H1 (cell line): ENCODE data around the gene SPINK4. TPM values are rescaled to one million over a fixed set of nuclear protein-coding genes. Genes with fewer than 3 reads are reported as not detected.

Experiments
- CTCF ChIA-PET: fragments of 300-600 bp; sonication (Branson Sonifier 250); formaldehyde crosslinking; loops from one replicate; lab custom pipeline; 2021; ENCODE audit not compliant: partially characterized antibody; lab: Charles Lee
- POLR2A ChIA-PET: fragments of 300-600 bp; sonication (Branson Sonifier 250); formaldehyde crosslinking; loops from one replicate; lab custom pipeline; 2021; ENCODE audit warnings: inconsistent platforms; ENCODE audit not compliant: partially characterized antibody; lab: Charles Lee
- DNase-seq, 2 experiments: peaks; one replicate each; pipeline versions ENCODE4 v3.0.0 to v3.0.0-alpha.2; 2010 to 2022; ENCODE audit warnings: low spot score in 2 of 2, low read depth in 1 of 2, mixed read lengths in 1 of 2
- FAIRE-seq: peaks from 2 replicates; lab custom pipeline; 2011; peaks lifted over from hg19 to GRCh38; lab: Jason Lieb, UNC
- H2AFZ ChIP-seq: 2 replicates; pipeline ENCODE4 v1.8.1; 2012; ENCODE audit warnings: low read length, inconsistent platforms
- H2AK5ac ChIP-seq: 2 replicates; pipeline ENCODE4 v1.6.1; 2013; ENCODE audit warnings: low read depth, low read length
- H2BK120ac ChIP-seq: replicated peaks from 2 replicates; pipeline ENCODE3; 2013; ENCODE audit warnings: low read depth, low read length, inconsistent platforms
- H2BK12ac ChIP-seq: 2 replicates; pipeline ENCODE4 v1.6.1; 2013; ENCODE audit warnings: low read depth, low read length
- H2BK15ac ChIP-seq: 2 replicates; pipeline ENCODE4 v1.6.1; 2013; ENCODE audit warnings: low read length
- H2BK20ac ChIP-seq: 2 replicates; pipeline ENCODE4 v1.6.1; 2013; ENCODE audit warnings: low read length
- H2BK5ac ChIP-seq: 2 replicates; pipeline ENCODE4 v1.6.1; 2013; ENCODE audit warnings: low read depth, low read length
- H3K14ac ChIP-seq: 2 replicates; pipeline ENCODE4 v1.6.1; 2013; ENCODE audit warnings: inconsistent platforms; ENCODE audit not compliant: insufficient read length
- H3K18ac ChIP-seq: 2 replicates; pipeline ENCODE4 v1.6.1; 2013; ENCODE audit warnings: low read length; ENCODE audit errors: extremely low read depth
- H3K23ac ChIP-seq: 2 replicates; pipeline ENCODE4 v1.6.1; 2013; ENCODE audit warnings: inconsistent platforms; ENCODE audit not compliant: insufficient read length
- H3K23me2 ChIP-seq: 2 replicates; pipeline ENCODE4 v1.6.1; 2013; ENCODE audit warnings: low read depth, low read length
- H3K27ac ChIP-seq: 2 replicates; pipeline ENCODE4 v1.6.1; 2011; ENCODE audit warnings: low read depth, low read length, inconsistent platforms
- H3K27me3 ChIP-seq, 4 experiments: replicated peaks in 1 of 4; 1 replicate in 1 of 4; 2 replicates in 3 of 4; pipeline versions ENCODE4 v1.6.1 to v1.8.1; 2011 to 2013; ENCODE audit warnings: low read length in 3 of 4, mild to moderate bottlenecking in 3 of 4, inconsistent platforms in 2 of 4, mixed read lengths in 2 of 4, moderate library complexity in 1 of 4; ENCODE audit not compliant: control insufficient read depth in 3 of 4, insufficient read depth in 3 of 4; ENCODE audit errors: extremely low read depth in 1 of 4
- H3K36me3 ChIP-seq, 4 experiments: 2 replicates each; pipeline versions ENCODE4 v1.6.1 to v1.8.1; 2011 to 2013; ENCODE audit warnings: mild to moderate bottlenecking in 4 of 4, low read length in 3 of 4, moderate library complexity in 2 of 4, control low read depth in 1 of 4, inconsistent platforms in 1 of 4; ENCODE audit not compliant: insufficient read depth in 4 of 4, control insufficient read depth in 2 of 4
- H3K4ac ChIP-seq: replicated peaks from 2 replicates; pipeline ENCODE3; 2013; ENCODE audit warnings: low read length, low read depth, mixed read lengths, inconsistent platforms; ENCODE audit not compliant: insufficient read length
- H3K4me1 ChIP-seq, 4 experiments: replicated peaks in 1 of 4; 1 replicate in 1 of 4; 2 replicates in 3 of 4; pipeline versions ENCODE4 v1.6.1 to v1.8.1; 2011 to 2013; ENCODE audit warnings: low read length in 3 of 4, inconsistent platforms in 2 of 4, mixed read lengths in 1 of 4; ENCODE audit not compliant: insufficient read depth in 4 of 4, control insufficient read depth in 3 of 4
- H3K4me2 ChIP-seq, 2 experiments: 2 replicates each; pipeline versions ENCODE4 v1.6.1 to v1.8.1; 2011 to 2013; ENCODE audit warnings: low read depth in 2 of 2, low read length in 2 of 2, control low read depth in 1 of 2, inconsistent platforms in 1 of 2, mild to moderate bottlenecking in 1 of 2; ENCODE audit not compliant: insufficient read depth in 1 of 2
- H3K4me3 ChIP-seq, 4 experiments: fragments of 200-600, 300-600 bp in 1 of 4; sonication (generic), shearing (Covaris generic), sonication (Bioruptor Twin) in 1 of 4; 2 replicates each; pipeline versions ENCODE4 v1.5.1 to v1.8.1; 2011 to 2016; ENCODE audit warnings: low read length in 4 of 4, low read depth in 3 of 4, control low read depth in 2 of 4, inconsistent platforms in 2 of 4, mild to moderate bottlenecking in 2 of 4, mixed read lengths in 1 of 4, moderate library complexity in 1 of 4; ENCODE audit not compliant: insufficient read depth in 2 of 4; ENCODE audit errors: extremely low read depth in 1 of 4
- H3K56ac ChIP-seq: replicated peaks from 2 replicates; pipeline ENCODE3; 2013; ENCODE audit warnings: low read depth, mild to moderate bottlenecking, mixed read lengths, low read length, inconsistent platforms; ENCODE audit not compliant: insufficient read length
- H3K79me1 ChIP-seq: 2 replicates; pipeline ENCODE4 v1.6.1; 2013; ENCODE audit warnings: low read depth, low read length, control low read depth
- H3K79me2 ChIP-seq, 2 experiments: 2 replicates each; pipeline versions ENCODE4 v1.6.1 to v1.8.1; 2012 to 2013; ENCODE audit warnings: low read length in 2 of 2, mild to moderate bottlenecking in 2 of 2, inconsistent platforms in 1 of 2; ENCODE audit not compliant: insufficient read depth in 2 of 2, control insufficient read depth in 1 of 2
- H3K9ac ChIP-seq, 4 experiments: replicated peaks in 1 of 4; 1 replicate in 1 of 4; 2 replicates in 3 of 4; pipeline versions ENCODE4 v1.6.1 to v1.8.1; 2011 to 2013; ENCODE audit warnings: low read depth in 3 of 4, low read length in 3 of 4, control low read depth in 2 of 4, mild to moderate bottlenecking in 2 of 4, moderate library complexity in 2 of 4, inconsistent platforms in 1 of 4; ENCODE audit errors: extremely low read depth in 1 of 4
- H3K9me3 ChIP-seq, 2 experiments: 2 replicates each; pipeline versions ENCODE4 v1.6.1 to v1.8.1; 2012 to 2013; ENCODE audit warnings: mild to moderate bottlenecking in 2 of 2, moderate library complexity in 2 of 2, control low read depth in 1 of 2, inconsistent platforms in 1 of 2, low read depth in 1 of 2, low read length in 1 of 2, mixed read lengths in 1 of 2; ENCODE audit not compliant: insufficient read depth in 2 of 2
- H4K20me1 ChIP-seq, 2 experiments: replicated peaks in 1 of 2; 2 replicates each; pipeline versions ENCODE3 to v1.8.1; 2011 to 2013; ENCODE audit warnings: inconsistent platforms in 2 of 2, low read length in 2 of 2, mild to moderate bottlenecking in 1 of 2; ENCODE audit not compliant: insufficient read depth in 2 of 2, control insufficient read depth in 1 of 2
- H4K5ac ChIP-seq: 2 replicates; pipeline ENCODE4 v1.6.1; 2013; ENCODE audit warnings: low read length, low read depth, mixed read lengths, inconsistent platforms; ENCODE audit not compliant: insufficient read length
- H4K8ac ChIP-seq: 2 replicates; pipeline ENCODE4 v1.8.0; 2013; ENCODE audit warnings: mild to moderate bottlenecking, moderate library complexity, low read length, inconsistent platforms; ENCODE audit not compliant: insufficient read depth; ENCODE audit errors: extremely low read depth
- H4K91ac ChIP-seq: replicated peaks from 2 replicates; pipeline ENCODE3; 2013; ENCODE audit warnings: low read length, mixed read lengths, inconsistent platforms; ENCODE audit not compliant: insufficient read length
- CTBP2 ChIP-seq: IDR thresholded peaks from 2 replicates; pipeline ENCODE4 v1.7.0; 2011; ENCODE audit warnings: borderline replicate concordance, mild to moderate bottlenecking, moderate library complexity, mixed read lengths, low read length; ENCODE audit not compliant: insufficient read depth, insufficient read length
- NRF1 ChIP-seq: IDR thresholded peaks from 2 replicates; pipeline ENCODE4 v1.6.1; 2011; ENCODE audit warnings: mild to moderate bottlenecking, low read depth, low read length, improper control_type of control experiment
- POLR2A ChIP-seq, 2 experiments: IDR thresholded peaks; 1 replicate in 1 of 2; 2 replicates in 1 of 2; pipeline ENCODE4 v1.6.1; 2011; ENCODE audit warnings: low read depth in 2 of 2, low read length in 2 of 2, mild to moderate bottlenecking in 2 of 2; ENCODE audit errors: control extremely low read depth in 1 of 2
- POLR2AphosphoS5 ChIP-seq: IDR thresholded peaks from 2 replicates; pipeline ENCODE4 v1.6.1; 2011; ENCODE audit warnings: low read depth, low read length
- POU5F1 ChIP-seq: IDR thresholded peaks from 2 replicates; pipeline ENCODE4 v1.6.1; 2011; ENCODE audit warnings: low read depth, mild to moderate bottlenecking, low read length, moderate library complexity
- RAD21 ChIP-seq, 2 experiments: IDR thresholded peaks in 1 of 2; conservative IDR thresholded peaks in 1 of 2; 2 replicates each; pipeline ENCODE4 v1.6.1; 2011; ENCODE audit warnings: low read depth in 2 of 2, low read length in 2 of 2, improper control_type of control experiment in 1 of 2, inconsistent platforms in 1 of 2, mild to moderate bottlenecking in 1 of 2, moderate library complexity in 1 of 2
- RBBP5 ChIP-seq: IDR thresholded peaks from 2 replicates; pipeline ENCODE4 v1.7.1; 2012; ENCODE audit warnings: low read depth, mild to moderate bottlenecking, inconsistent platforms, low read length, moderate library complexity, borderline replicate concordance
- RXRA ChIP-seq: IDR thresholded peaks from 2 replicates; pipeline ENCODE4 v1.6.1; 2011; ENCODE audit warnings: low read depth, mild to moderate bottlenecking, low read length, moderate library complexity; ENCODE audit not compliant: insufficient read depth
- TAF1 ChIP-seq: IDR thresholded peaks from 2 replicates; pipeline ENCODE4 v1.6.1; 2011; ENCODE audit warnings: mild to moderate bottlenecking, low read depth, low read length
- TBP ChIP-seq: IDR thresholded peaks from 2 replicates; pipeline ENCODE4 v1.6.1; 2011; ENCODE audit warnings: low read depth, low read length, improper control_type of control experiment
- TCF12 ChIP-seq: IDR thresholded peaks from 2 replicates; pipeline ENCODE4 v1.6.1; 2011; ENCODE audit warnings: low read depth, mild to moderate bottlenecking, low read length
- WGBS, 2 experiments: shearing (Covaris generic) in 1 of 2; methylation state at CpG; one replicate each; pipeline versions ENCODE4 v1.1.6 to v1.1.7; 2013 to 2015; ENCODE audit warnings: low lambda C conversion rate in 2 of 2, mixed read lengths in 2 of 2, inconsistent platforms in 1 of 2, low coverage in 1 of 2, missing lambda C conversion rate in 1 of 2; ENCODE audit not compliant: insufficient replicate concordance in 2 of 2, insufficient coverage in 1 of 2, insufficient read length in 1 of 2; ENCODE audit errors: extremely low coverage in 1 of 2, missing lambda C conversion rate in 1 of 2; 5-methylcytosine and 5-hydroxymethylcytosine counted together
- polyA plus RNA-seq, 7 experiments: library from polyadenylated mRNA; depleted of rRNA in 3 of 7; stranded (reverse) in 5 of 7; unstranded in 2 of 7; fragments of >200 nt in 5 of 7; fragments of 200-250 nt in 2 of 7; gene quantifications; 1 replicate in 5 of 7; 2 replicates in 1 of 7; 4 replicates in 1 of 7; pipeline versions ENCODE4 v1.2.1 to v1.2.3, GENCODE V29; 2011 to 2013; ENCODE audit warnings: missing spikeins in 2 of 7, mixed read lengths in 2 of 7
- total RNA-seq: library from RNA; stranded (reverse); fragmentation: NEBNext Ultra II Directional; extraction: Animal tissue kit (Norgen Biotek cat#: 25700); gene quantifications from 2 replicates; pipeline ENCODE4 v1.2.1, GENCODE V29; 2021

The SPINK4 gene
- total and polyA plus RNA-seq, 2 of the 8 experiments (the other 6 are each of a cell fraction or from before 2014, with no cell fraction given) = not detected

DNA sequence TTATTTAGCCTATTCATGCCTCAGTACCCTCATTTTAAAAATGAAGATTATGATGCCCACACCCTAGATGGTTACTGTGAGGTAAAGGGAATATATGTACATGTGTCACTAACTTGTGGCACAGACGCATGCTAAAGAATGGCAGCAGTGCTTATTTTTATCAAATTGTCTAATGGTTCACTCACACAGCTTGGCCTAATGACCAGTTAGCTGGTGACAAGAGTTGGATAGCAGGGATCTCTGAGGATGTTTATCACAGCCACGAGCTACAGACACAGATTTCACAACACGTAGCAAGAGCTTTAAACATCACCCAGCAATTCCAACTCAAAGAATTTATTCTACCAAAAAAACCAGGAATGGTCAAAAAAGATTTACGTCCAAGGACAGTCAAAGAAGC, 17.3 kb downstream of the SPINK4 start:
- DNase-seq (peak in 1 of 2 experiments; percentile 0), FAIRE-seq (no peak)
- no peak overlapping the region for H2BK120ac ChIP-seq
- no peak overlapping the region for H3K27ac ChIP-seq
- no peak overlapping the region for H2BK15ac ChIP-seq
- H2BK12ac ChIP-seq = no peak overlapping the region
- H3K9ac ChIP-seq = no peak overlapping the region
- no peak overlapping the region for H3K18ac ChIP-seq
- H3K79me1 ChIP-seq = no peaks in the 10 kb centered on the region
- no peak overlapping the region for H4K5ac ChIP-seq
- H3K23me2 ChIP-seq = no peaks in the 10 kb centered on the region
- H2AFZ ChIP-seq = no peak overlapping the region
- H3K4me1 ChIP-seq = no peaks in the 10 kb centered on the region
- no peak overlapping the region for H3K4me3 ChIP-seq
- H2BK5ac ChIP-seq = no peak overlapping the region
- TF ChIP-seq POLR2A (IDR thresholded peaks at IDR 0.05; ENCODE audit: control extremely low read depth in 1 of 2, low read depth in 2 of 2, low read length in 2 of 2) = no peak
- no peak for TF ChIP-seq POLR2AphosphoS5
- TF ChIP-seq RXRA = no peak
- TF ChIP-seq NRF1 = no peak
- no peak for TF ChIP-seq RBBP5
- TF ChIP-seq TAF1 = no peak
- no peak for TF ChIP-seq TCF12
- TF ChIP-seq POU5F1 = no peak
- no peak for TF ChIP-seq TBP
- no peak for TF ChIP-seq CTBP2
- TF ChIP-seq RAD21 (IDR thresholded peaks at IDR 0.05 in 1 of 2, conservative IDR thresholded peaks at IDR 0.05 in 1 of 2; ENCODE audit: low read depth in 2 of 2, low read length in 2 of 2) = no peak
- no peak overlapping the region for H3K4ac ChIP-seq
- H3K27me3 ChIP-seq = no peaks in the 10 kb centered on the region
- no peak overlapping the region for H2AK5ac ChIP-seq
- no peak overlapping the region for H2BK20ac ChIP-seq
- ChIA-PET CTCF (interaction anchor here (0.6 to 2.7 kb wide), 4 partner anchors 9 to 500 kb away, joined by 3 to 12 read pairs (median 3); no protein-coding TSS in a partner anchor), POLR2A (interaction anchor here (1.0 to 1.1 kb wide), 2 partner anchors 9 to 232 kb away, joined by 3 read pairs; partner anchors contain the start of gene DNAJA1)
- no peak overlapping the region for H3K56ac ChIP-seq
- no peak overlapping the region for H4K8ac ChIP-seq
- no peaks in the 10 kb centered on the region for H3K79me2 ChIP-seq
- peaks cover 1 to 2% of the 10 kb centered on the region in 2 experiments for H4K20me1 ChIP-seq
- no peak overlapping the region for H3K14ac ChIP-seq
- H4K91ac ChIP-seq = no peak overlapping the region
- H3K9me3 ChIP-seq = no peaks in the 10 kb centered on the region
- H3K36me3 ChIP-seq = peaks cover 48 to 86% (median 72%) of the 10 kb centered on the region in 4 experiments
- H3K23ac ChIP-seq = no peak overlapping the region
- WGBS, 2 experiments = 96% methylated on average over 4 of the region's 4 CpGs; no CpG with 5 or more reads in 1 of the 2 experiments
- H3K4me2 ChIP-seq = no peak overlapping the region
